M059J (cell line): Measurements from ENCODE around the gene EPHB3. TPM values are rescaled to one million over a fixed set of nuclear protein-coding genes. Genes with fewer than 3 reads are reported as not detected.
"Not testable (repeated sequence)": the region's sequence is repeated elsewhere in the genome, so short reads cannot be mapped to it uniquely, and the experiment has no call there.

Experiments
- DNase-seq: peaks from one replicate; pipeline ENCODE4 v3.0.0-alpha.2; 2012; ENCODE audit warnings: low read depth
- total RNA-seq: library from RNA; depleted of rRNA; stranded (reverse); fragments of >200 nt; shearing (Covaris generic); gene quantifications from 2 replicates; pipeline ENCODE4 v1.2.3, GENCODE V29; 2014; rRNA removed

Gene EPHB3
- total RNA-seq, 1 experiment from 2014 or later, result 1.2 TPM

- DNase-seq, result peak; percentile 48
These were observed 59.0 kb downstream of the EPHB3 start for GRCh38 chr3:184620475-184621119.

DNA sequence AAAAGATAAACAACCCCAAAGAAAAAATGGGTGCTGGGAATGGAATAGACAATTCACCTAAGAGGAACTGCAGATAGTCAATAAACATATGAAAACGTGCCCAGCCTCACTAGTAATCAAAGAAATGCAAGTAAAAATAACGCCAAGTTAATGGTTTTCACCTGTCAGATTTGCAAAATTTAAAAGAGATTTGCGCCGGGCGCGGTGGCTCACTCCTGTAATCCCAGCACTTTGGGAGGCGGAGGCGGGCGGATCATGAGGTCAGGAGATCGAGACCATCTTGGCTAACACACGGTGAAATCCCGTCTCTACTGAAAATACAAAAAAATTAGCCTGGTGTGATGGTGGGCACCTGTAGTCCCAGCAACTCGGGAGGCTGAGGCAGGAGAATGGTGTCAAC is 60.6 kb downstream of the EPHB3 start:
- not testable (repeated sequence) for DNase-seq

DNA sequence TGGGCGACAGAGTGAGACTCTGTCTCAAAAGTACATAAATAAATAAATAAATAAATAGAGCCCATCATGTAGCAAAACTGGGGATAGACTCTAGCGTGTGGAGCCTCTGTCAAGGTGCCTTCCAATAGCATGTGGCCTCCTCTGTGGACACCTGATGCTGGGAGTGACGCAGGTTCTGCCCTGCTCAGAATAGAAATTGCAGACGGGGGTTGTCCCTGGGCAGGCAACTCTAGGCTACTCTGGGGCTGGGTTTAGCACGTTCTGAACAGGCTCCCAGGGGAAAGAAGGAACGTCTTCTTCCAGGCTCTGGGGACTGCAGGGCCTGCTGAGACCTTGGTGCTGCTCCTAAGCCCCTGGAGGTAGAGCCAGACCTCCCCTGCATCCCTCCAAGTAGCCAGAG is 65.3 kb downstream of the EPHB3 start:
- DNase-seq, result no peak

DNA sequence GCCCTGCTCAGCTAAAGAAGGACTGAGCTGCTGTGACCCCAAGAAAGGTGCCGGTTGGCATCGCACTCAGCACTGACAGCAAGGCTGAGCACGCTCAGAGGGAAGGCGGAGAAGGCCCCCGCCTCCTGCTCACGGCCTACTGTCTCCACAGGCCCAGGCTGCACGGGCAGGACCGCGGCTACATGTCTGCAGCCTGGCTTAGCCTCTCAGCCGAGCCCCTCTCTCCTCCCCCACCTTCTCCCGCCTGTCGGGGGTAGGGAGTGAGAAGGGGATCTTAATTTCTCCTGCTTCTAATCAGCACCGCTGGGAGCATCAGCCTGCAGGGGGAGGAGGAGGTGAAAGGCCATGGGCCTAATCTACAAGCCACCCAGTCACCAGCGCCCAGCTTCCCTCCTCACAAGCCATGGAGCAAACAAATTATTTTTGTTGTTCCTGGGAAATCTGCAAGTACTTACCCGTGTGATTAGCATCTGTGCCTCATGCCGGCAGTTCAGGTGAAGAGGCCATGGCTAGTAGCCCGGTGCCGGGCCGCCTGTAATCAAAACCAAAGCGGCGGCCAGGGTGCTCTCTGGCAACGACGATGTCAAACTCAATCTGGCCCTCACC is 68.1 kb downstream of the EPHB3 start:
- DNase-seq, result no peak

DNA sequence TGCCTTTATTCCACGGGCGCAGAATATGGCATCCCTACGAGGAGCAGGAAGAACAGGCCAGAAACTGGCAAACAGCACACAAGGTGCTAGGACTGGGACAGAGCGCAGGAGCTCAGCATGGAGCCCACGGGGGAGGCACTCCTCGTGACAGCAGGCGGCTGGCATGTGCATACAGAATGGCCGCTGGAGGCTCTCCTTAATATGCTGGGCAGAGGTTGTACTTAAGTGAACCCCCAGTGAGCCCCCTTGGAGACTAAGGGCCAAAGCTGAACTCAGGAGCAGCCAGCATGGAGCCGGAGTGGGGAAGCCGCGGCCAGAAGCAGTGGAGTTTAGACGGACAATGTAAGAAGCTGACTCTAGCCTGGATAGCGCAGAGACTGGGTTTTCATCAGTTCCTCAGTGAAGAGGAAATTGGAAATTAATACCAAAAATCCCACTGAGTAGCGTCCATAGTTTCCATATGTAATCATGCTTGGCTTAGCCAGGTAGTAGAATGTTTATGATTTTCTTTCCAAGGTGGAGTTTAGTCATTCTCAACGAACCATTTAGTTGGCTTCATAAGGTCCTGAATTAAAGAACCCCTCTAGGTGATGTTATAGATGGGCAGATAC is 69.4 kb downstream of the EPHB3 start:
- no peak for DNase-seq

DNA sequence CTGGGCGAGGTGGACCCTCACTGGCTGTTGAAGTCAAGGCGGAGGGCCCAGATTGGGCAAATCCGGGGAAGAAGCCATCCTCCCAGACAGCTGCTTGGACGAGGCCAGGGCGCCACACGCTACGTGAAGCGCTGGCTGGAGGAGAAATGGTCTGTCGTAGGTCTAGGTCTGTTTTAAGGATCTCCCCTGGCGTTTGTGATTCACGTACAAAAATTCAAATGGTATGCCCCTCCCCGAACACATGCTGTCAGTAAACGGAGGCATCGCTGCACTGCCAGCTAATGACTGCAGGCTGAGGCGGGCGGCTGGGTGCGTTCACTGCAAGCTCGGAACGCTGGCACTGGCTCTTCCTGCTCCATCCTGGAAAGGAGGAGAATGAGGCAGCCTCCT is 69.9 kb downstream of the EPHB3 start:
- no peak for DNase-seq

Other genes starting within 250 kb of the EPHB3 start
- 231 and 422 TPM in 2 replicates for gene EIF4G1, start 247.2 kb upstream of the EPHB3 start, total RNA-seq
- gene FAM131A, start 224.2 kb upstream of the EPHB3 start, total RNA-seq, result 14.1 and 24.6 TPM in 2 replicates
- 2.5 and 4.9 TPM in 2 replicates for gene CLCN2, start 200.2 kb upstream of the EPHB3 start, total RNA-seq
- 162 and 196 TPM in 2 replicates for gene POLR2H, start 200.1 kb upstream of the EPHB3 start, total RNA-seq
- gene THPO, start 183.6 kb upstream of the EPHB3 start, total RNA-seq, result not detected in 2 replicates
- gene CHRD, start 181.7 kb upstream of the EPHB3 start, total RNA-seq, result 0.42 TPM in 1 of 2 replicates, not detected in the other
- gene MAGEF1, start 150.3 kb downstream of the EPHB3 start, total RNA-seq, result 35.4 and 61.3 TPM in 2 replicates